Loucy (cell line): ENCODE measurements around the gene ADGRL3.

Experiments
- CTCF ChIP-seq: fragments of 200-600 bp; sonication (generic); conservative IDR thresholded peaks from 2 replicates; pipeline ENCODE4 v1.5.1; 2014; ENCODE audit warnings: mild to moderate bottlenecking, antibody characterized with exemption, low read length
- EZH2phosphoT487 ChIP-seq: fragments of 200-600 bp; IDR thresholded peaks from 2 replicates; pipeline ENCODE4 v1.6.1; 2018; ENCODE audit warnings: antibody characterized with exemption, mild to moderate bottlenecking, moderate library complexity, borderline replicate concordance

- TF ChIP-seq CTCF (no peak), EZH2phosphoT487 (no peak)
These were observed 284.9 kb downstream of the ADGRL3 start for GRCh38 chr4:61485056-61485455.
